ENCODE data around the gene MN1.

GRCh38 chr22:27829620-27830019, 28.1 kb upstream of the MN1 start:
- TF ChIP-seq CTCF (IDR thresholded peaks at IDR 0.05) = no peak
- TF ChIP-seq JUNB (IDR thresholded peaks at IDR 0.05) = no peak

Data from A549 (cell line).